ENCODE results near the gene ACOXL. TPM values are rescaled to one million over a fixed set of nuclear protein-coding genes. Genes with fewer than 3 reads are reported as not detected.

ACOXL gene
- total RNA-seq, 1 donor from 2014 or later = 0.58 TPM

DNA sequence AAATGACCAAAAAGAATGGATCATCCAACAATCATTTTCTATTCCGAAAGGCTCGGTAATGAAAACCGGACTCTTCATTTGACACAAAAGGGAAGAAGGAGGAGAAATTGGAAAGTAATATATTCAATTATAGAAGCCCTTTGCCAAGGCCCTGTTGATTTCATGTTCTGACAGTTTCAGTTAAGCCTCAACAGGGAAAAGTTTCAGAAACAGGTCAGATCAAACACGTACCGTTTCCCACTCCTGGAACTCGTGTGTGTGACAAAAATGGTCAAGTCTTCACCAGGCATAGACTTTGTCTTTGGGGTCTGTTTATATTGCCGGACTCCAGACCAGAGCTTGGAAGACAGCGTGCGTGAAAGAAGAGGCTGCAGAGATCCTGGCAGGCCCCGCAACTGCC lies 287.0 kb downstream of the ACOXL start:
- no peaks in the 10 kb centered on the region for H3K36me3 ChIP-seq (ENCODE audit: control insufficient read depth, insufficient read depth, low read length)
- TF ChIP-seq, protein P1, sequence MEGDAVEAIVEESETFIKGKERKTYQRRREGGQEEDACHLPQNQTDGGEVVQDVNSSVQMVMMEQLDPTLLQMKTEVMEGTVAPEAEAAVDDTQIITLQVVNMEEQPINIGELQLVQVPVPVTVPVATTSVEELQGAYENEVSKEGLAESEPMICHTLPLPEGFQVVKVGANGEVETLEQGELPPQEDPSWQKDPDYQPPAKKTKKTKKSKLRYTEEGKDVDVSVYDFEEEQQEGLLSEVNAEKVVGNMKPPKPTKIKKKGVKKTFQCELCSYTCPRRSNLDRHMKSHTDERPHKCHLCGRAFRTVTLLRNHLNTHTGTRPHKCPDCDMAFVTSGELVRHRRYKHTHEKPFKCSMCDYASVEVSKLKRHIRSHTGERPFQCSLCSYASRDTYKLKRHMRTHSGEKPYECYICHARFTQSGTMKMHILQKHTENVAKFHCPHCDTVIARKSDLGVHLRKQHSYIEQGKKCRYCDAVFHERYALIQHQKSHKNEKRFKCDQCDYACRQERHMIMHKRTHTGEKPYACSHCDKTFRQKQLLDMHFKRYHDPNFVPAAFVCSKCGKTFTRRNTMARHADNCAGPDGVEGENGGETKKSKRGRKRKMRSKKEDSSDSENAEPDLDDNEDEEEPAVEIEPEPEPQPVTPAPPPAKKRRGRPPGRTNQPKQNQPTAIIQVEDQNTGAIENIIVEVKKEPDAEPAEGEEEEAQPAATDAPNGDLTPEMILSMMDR (IDR thresholded peaks at IDR 0.05; ENCODE audit: insufficient read depth, low read length, poor library complexity, severe bottlenecking) = no peak
- H3K27me3 ChIP-seq (ENCODE audit: control insufficient read depth, insufficient read depth, low read length) = no peaks in the 10 kb centered on the region
- DNase-seq (ENCODE audit: low read depth) = no peak
- H3K4me3 ChIP-seq (ENCODE audit: low read depth, low read length) = no peak overlapping the region

DNA sequence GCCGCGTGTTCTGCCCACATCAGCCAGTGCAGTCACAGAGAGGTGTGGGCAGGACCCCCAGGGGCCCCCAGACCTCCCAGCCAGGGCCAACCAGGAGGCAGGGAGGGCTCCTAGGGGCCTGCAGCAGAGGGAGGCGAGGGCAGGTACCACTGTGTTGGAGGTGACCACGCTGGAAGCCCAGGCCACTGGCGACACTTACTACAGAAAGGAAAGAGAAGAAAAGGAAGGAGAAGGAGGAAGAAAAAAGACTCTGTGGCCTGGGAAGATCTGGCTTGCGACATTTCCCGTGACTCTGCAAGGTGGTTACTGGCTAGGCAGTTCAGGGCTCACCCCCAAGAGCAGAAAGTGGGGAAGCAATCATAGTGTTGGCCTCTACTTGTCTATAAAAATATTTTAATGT lies 290.3 kb downstream of the ACOXL start:
- no peaks in the 10 kb centered on the region for H3K27me3 ChIP-seq (ENCODE audit: control insufficient read depth, insufficient read depth, low read length)
- no peaks in the 10 kb centered on the region for H3K36me3 ChIP-seq (ENCODE audit: control insufficient read depth, insufficient read depth, low read length)
- DNase-seq (ENCODE audit: low read depth) = no peak
- no peak overlapping the region for H3K4me3 ChIP-seq (ENCODE audit: low read depth, low read length)
- TF ChIP-seq, protein P1 (IDR thresholded peaks at IDR 0.05; ENCODE audit: insufficient read depth, low read length, poor library complexity, severe bottlenecking) = no peak

DNA sequence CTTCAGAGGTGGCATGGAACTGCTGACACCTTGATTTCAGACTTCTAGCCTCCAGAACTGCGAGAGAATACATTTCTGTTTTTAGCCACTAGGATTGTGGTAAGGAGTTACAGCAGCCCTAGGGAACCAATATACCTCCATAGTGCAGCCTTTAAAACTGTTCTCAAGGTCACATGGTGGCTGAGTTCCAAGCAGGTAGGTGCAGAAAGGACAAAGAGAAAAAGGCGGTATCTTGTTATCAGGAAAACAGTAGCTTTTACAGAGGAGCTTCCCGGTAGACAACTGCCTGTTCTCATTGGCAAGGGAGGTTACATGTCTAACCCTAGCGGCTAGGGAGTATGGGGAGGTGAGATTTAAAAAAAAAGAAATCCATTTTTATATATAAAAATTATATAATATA lies 292.1 kb downstream of the ACOXL start:
- no peaks in the 10 kb centered on the region for H3K36me3 ChIP-seq (ENCODE audit: control insufficient read depth, insufficient read depth, low read length)
- H3K4me3 ChIP-seq (ENCODE audit: low read depth, low read length) = no peak overlapping the region
- no peaks in the 10 kb centered on the region for H3K27me3 ChIP-seq (ENCODE audit: control insufficient read depth, insufficient read depth, low read length)
- TF ChIP-seq, protein P1 (IDR thresholded peaks at IDR 0.05; ENCODE audit: insufficient read depth, low read length, poor library complexity, severe bottlenecking) = no peak
- DNase-seq (ENCODE audit: low read depth) = no peak

DNA sequence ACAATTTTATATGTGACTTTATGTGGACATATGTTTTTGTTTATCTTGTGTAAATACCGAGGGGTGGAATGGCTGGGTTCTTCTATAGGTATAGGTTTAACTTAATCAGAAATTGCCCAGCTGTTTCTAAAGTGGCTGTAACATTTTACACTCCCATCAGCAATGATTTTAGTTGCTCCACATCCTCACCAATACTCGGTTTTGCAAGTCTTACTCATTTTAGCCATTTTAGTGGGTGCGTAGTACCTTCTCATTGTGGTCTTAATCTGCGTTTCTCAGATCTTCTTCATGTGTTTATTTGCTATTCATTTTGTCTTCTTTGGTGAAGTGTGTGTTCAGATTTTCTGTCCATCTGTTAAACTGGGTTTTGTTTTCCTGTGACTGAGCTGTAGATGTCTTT lies 292.9 kb downstream of the ACOXL start:
- no peak for DNase-seq (ENCODE audit: low read depth)
- TF ChIP-seq, protein P1 (IDR thresholded peaks at IDR 0.05; ENCODE audit: insufficient read depth, low read length, poor library complexity, severe bottlenecking) = no peak
- Histone ChIP-seq H3K36me3 (ENCODE audit: control insufficient read depth, insufficient read depth, low read length) (no peaks in the 10 kb centered on the region), H3K27me3 (ENCODE audit: control insufficient read depth, insufficient read depth, low read length) (no peaks in the 10 kb centered on the region), H3K4me3 (ENCODE audit: low read depth, low read length) (no peak overlapping the region)

DNA sequence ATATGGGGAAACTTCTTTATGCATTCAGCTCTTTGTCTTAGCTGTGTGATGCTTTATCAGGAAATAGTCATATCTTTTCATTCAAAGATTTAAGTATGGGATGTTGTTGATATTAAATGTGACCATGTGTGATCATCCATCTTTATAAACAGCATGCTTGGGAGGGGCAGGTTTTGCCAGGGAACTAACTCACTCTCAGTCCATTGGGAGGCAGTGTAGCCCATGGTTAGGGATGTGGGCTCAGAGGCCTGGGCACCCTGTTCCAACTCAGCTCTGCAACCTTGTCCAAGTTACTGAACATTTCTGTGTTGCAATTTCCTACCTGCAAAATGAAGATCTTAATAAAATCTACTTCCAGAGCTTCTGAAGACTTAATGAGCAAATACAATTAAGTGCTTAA lies 296.3 kb downstream of the ACOXL start:
- no peaks in the 10 kb centered on the region for H3K36me3 ChIP-seq (ENCODE audit: control insufficient read depth, insufficient read depth, low read length)
- no peak for DNase-seq (ENCODE audit: low read depth)
- TF ChIP-seq, protein P1 (IDR thresholded peaks at IDR 0.05; ENCODE audit: insufficient read depth, low read length, poor library complexity, severe bottlenecking) = peak; percentile 11
- no peak overlapping the region for H3K4me3 ChIP-seq (ENCODE audit: low read depth, low read length)
- H3K27me3 ChIP-seq (ENCODE audit: control insufficient read depth, insufficient read depth, low read length) = no peaks in the 10 kb centered on the region

DNA sequence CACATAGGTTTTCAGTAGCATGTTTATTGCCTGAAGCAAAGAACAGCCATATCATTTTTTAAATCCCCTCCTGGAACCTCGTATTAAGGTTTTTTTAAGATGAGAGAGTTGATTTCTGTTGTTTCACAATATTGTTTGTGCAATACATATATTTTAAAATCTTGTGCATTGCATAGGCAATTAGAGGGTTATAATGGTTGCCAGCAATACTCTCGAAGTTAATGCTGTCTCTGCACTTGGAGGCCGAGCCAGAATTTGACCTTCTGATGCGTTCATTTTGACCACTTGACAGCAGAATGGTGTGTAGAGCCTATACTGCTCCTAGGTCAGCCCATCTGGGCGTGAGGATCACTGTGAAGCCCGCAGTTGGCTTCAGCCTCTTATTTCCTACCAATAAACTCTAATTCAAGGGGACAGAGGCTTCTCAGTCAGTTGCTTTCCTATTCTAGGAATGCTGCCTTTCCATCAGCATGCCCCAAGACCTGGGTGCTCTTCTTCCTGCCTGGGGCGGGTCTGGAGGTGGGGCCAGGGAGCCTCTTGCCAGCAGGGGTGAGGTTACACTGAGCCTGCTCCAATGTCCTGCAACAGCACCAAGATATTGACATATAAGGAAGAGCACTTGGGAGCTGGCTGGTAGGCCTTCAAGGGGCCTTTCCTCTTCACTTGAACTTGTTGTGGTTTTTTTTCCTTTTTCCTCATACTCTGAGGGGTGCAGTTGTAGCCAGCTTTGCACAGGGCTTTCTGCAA lies 297.0 kb downstream of the ACOXL start:
- H3K4me3 ChIP-seq (ENCODE audit: low read depth, low read length) = no peak overlapping the region
- TF ChIP-seq, protein P1 (IDR thresholded peaks at IDR 0.05; ENCODE audit: insufficient read depth, low read length, poor library complexity, severe bottlenecking) = no peak
- peak; percentile 16 for DNase-seq (ENCODE audit: low read depth)
- H3K36me3 ChIP-seq (ENCODE audit: control insufficient read depth, insufficient read depth, low read length) = no peaks in the 10 kb centered on the region
- H3K27me3 ChIP-seq (ENCODE audit: control insufficient read depth, insufficient read depth, low read length) = no peaks in the 10 kb centered on the region

Measured in kidney epithelial cell (primary cell).